Natural killer cell treated with Interleukin-12 subunit alpha and Interleukin-12 subunit beta and Interleukin-15 and Interleukin-18, amount 100 ng/mL, for 72 hours (primary cell): ENCODE results near the gene ATP13A3. TPM values are rescaled to one million over a fixed set of nuclear protein-coding genes. Genes with fewer than 3 reads are reported as not detected.
A peak's percentile ranks its signal among the peaks of the same experiment; 100 is the strongest.

ENCODE experiments used
- ATAC-seq, 2 donors: fragments of 150-1000 bp; cut with Tn5 transposase in 1 of 2; sonication (Bioruptor Pico), chemical (Tn5 transposase) in 1 of 2; 2 replicates each; pipeline ENCODE4 v1.10.0; 2021
- DNase-seq: peaks from one replicate; pipeline ENCODE4 v3.0.0; 2022; ENCODE audit warnings: low spot score
- H3K27ac Mint-ChIP-seq, 2 donors: 1 replicate in 1 of 2; 2 replicates in 1 of 2; pipeline ENCODE4 v1.8.0; 2022; ENCODE audit warnings: mixed read lengths in 2 of 2, mild to moderate bottlenecking in 1 of 2, moderate library complexity in 1 of 2
- H3K27me3 Mint-ChIP-seq, 2 donors: 1 replicate in 1 of 2; 2 replicates in 1 of 2; pipeline ENCODE4 v1.8.0; 2022; ENCODE audit warnings: mixed read lengths in 2 of 2
- H3K36me3 Mint-ChIP-seq: one replicate; pipeline ENCODE4 v1.8.0; 2022; ENCODE audit warnings: mixed read lengths
- H3K4me1 Mint-ChIP-seq, 2 donors: 1 replicate in 1 of 2; 2 replicates in 1 of 2; pipeline ENCODE4 v1.8.0; 2022; ENCODE audit warnings: low read depth in 2 of 2, mixed read lengths in 2 of 2, mild to moderate bottlenecking in 1 of 2
- H3K4me3 Mint-ChIP-seq: one replicate; pipeline ENCODE4 v1.8.0; 2022; ENCODE audit warnings: mixed read lengths
- H3K9me3 Mint-ChIP-seq: 2 replicates; pipeline ENCODE4 v1.8.0; 2022; ENCODE audit warnings: mixed read lengths
- total RNA-seq, 2 donors: library from RNA; stranded (reverse); gene quantifications; one replicate each; pipeline ENCODE4 v1.2.3, GENCODE V29; 2022

ATP13A3 gene
- total RNA-seq, 2 donors from 2014 or later = 67.6 to 157 TPM

GRCh38 chr3:194384156-194384555, 102.6 kb downstream of the ATP13A3 start:
- Mint-ChIP-seq H3K36me3 (no peaks in the 10 kb centered on the region), H3K27ac (peak overlapping the region in 1 of 2 donors; percentile 57), H3K9me3 (no peaks in the 10 kb centered on the region), H3K4me3 (no peak overlapping the region), H3K4me1 (no peaks in the 10 kb centered on the region), H3K27me3 (peaks cover 7 to 10% of the 10 kb centered on the region in 2 donors)
- ATAC-seq (no peak), DNase-seq (no peak)

- Mint-ChIP-seq H3K9me3 (no peaks in the 10 kb centered on the region), H3K27ac (peak overlapping the region in 1 of 2 donors; percentile 57), H3K27me3 (peaks cover 7 to 10% of the 10 kb centered on the region in 2 donors), H3K4me3 (no peak overlapping the region), H3K36me3 (no peaks in the 10 kb centered on the region), H3K4me1 (no peaks in the 10 kb centered on the region)
- ATAC-seq = peak in 1 of 2 donors; percentile 15
- DNase-seq = no peak
Measured at GRCh38 chr3:194383276-194383940, 103.4 kb downstream of the ATP13A3 start.

- no peaks in the 10 kb centered on the region for H3K9me3 Mint-ChIP-seq
- H3K4me3 Mint-ChIP-seq = no peak overlapping the region
- H3K27ac Mint-ChIP-seq = no peak overlapping the region
- DNase-seq (no peak), ATAC-seq (no peak)
- H3K4me1 Mint-ChIP-seq = no peaks in the 10 kb centered on the region
- H3K27me3 Mint-ChIP-seq = peaks cover 4 to 9% of the 10 kb centered on the region in 2 donors
- no peaks in the 10 kb centered on the region for H3K36me3 Mint-ChIP-seq
Measured at GRCh38 chr3:194382892-194383223, 103.9 kb downstream of the ATP13A3 start.

GRCh38 chr3:194382196-194382891, 104.5 kb downstream of the ATP13A3 start:
- peaks cover 0 to 9% of the 10 kb centered on the region in 2 donors for H3K27me3 Mint-ChIP-seq
- no peak overlapping the region for H3K27ac Mint-ChIP-seq
- H3K36me3 Mint-ChIP-seq = no peaks in the 10 kb centered on the region
- ATAC-seq (no peak), DNase-seq (no peak)
- no peaks in the 10 kb centered on the region for H3K9me3 Mint-ChIP-seq
- H3K4me1 Mint-ChIP-seq = no peaks in the 10 kb centered on the region
- no peak overlapping the region for H3K4me3 Mint-ChIP-seq

- Mint-ChIP-seq H3K27ac (no peak overlapping the region), H3K4me1 (no peaks in the 10 kb centered on the region), H3K27me3 (peaks cover 0 to 9% of the 10 kb centered on the region in 2 donors), H3K4me3 (no peak overlapping the region), H3K9me3 (no peaks in the 10 kb centered on the region), H3K36me3 (no peaks in the 10 kb centered on the region)
- DNase-seq = no peak
- ATAC-seq = no peak
Measured at GRCh38 chr3:194381460-194381875, 105.3 kb downstream of the ATP13A3 start.

GRCh38 chr3:194380326-194380725, 106.5 kb downstream of the ATP13A3 start:
- Mint-ChIP-seq H3K4me3 (no peak overlapping the region), H3K36me3 (no peaks in the 10 kb centered on the region), H3K9me3 (no peaks in the 10 kb centered on the region), H3K27me3 (peaks cover 2 to 14% of the 10 kb centered on the region in 2 donors), H3K4me1 (no peaks in the 10 kb centered on the region), H3K27ac (no peak overlapping the region)
- DNase-seq = no peak
- no peak for ATAC-seq

- H3K27me3 Mint-ChIP-seq = peaks cover 7 to 19% of the 10 kb centered on the region in 2 donors
- H3K27ac Mint-ChIP-seq = no peak overlapping the region
- H3K36me3 Mint-ChIP-seq = no peaks in the 10 kb centered on the region
- no peak overlapping the region for H3K4me3 Mint-ChIP-seq
- ATAC-seq = no peak
- H3K4me1 Mint-ChIP-seq = peaks cover 0 to 3% of the 10 kb centered on the region in 2 donors
- H3K9me3 Mint-ChIP-seq = no peaks in the 10 kb centered on the region
- no peak for DNase-seq
Measured at GRCh38 chr3:194379651-194380050, 107.2 kb downstream of the ATP13A3 start.

GRCh38 chr3:194379231-194379630, 107.6 kb downstream of the ATP13A3 start:
- no peaks in the 10 kb centered on the region for H3K9me3 Mint-ChIP-seq
- peaks cover 0 to 3% of the 10 kb centered on the region in 2 donors for H3K4me1 Mint-ChIP-seq

GRCh38 chr3:194377708-194378107, 109.1 kb downstream of the ATP13A3 start:
- no peak overlapping the region for H3K27ac Mint-ChIP-seq
- H3K4me1 Mint-ChIP-seq = peaks cover 0 to 3% of the 10 kb centered on the region in 2 donors
- DNase-seq = no peak
- no peaks in the 10 kb centered on the region for H3K9me3 Mint-ChIP-seq
- no peak for ATAC-seq
- no peak overlapping the region for H3K4me3 Mint-ChIP-seq
- peaks cover 7 to 11% of the 10 kb centered on the region in 2 donors for H3K27me3 Mint-ChIP-seq
- no peaks in the 10 kb centered on the region for H3K36me3 Mint-ChIP-seq

More at GRCh38 chr3:194379231-194379630, 107.6 kb downstream of the ATP13A3 start:
- Mint-ChIP-seq H3K27me3 (peaks cover 7 to 19% of the 10 kb centered on the region in 2 donors), H3K4me3 (no peak overlapping the region), H3K27ac (no peak overlapping the region), H3K36me3 (no peaks in the 10 kb centered on the region)
- DNase-seq = no peak
- no peak for ATAC-seq

GRCh38 chr3:194376241-194376560, 110.6 kb downstream of the ATP13A3 start:
- Mint-ChIP-seq H3K4me3 (no peak overlapping the region), H3K36me3 (no peaks in the 10 kb centered on the region), H3K9me3 (no peaks in the 10 kb centered on the region), H3K27ac (no peak overlapping the region), H3K27me3 (peaks cover 7 to 16% of the 10 kb centered on the region in 2 donors), H3K4me1 (peaks cover 0 to 3% of the 10 kb centered on the region in 2 donors)
- DNase-seq (no peak), ATAC-seq (no peak)

GRCh38 chr3:194375473-194376240, 111.1 kb downstream of the ATP13A3 start:
- DNase-seq (no peak), ATAC-seq (no peak)
- no peak overlapping the region for H3K4me3 Mint-ChIP-seq
- peaks cover 0 to 3% of the 10 kb centered on the region in 2 donors for H3K4me1 Mint-ChIP-seq
- H3K9me3 Mint-ChIP-seq = no peaks in the 10 kb centered on the region
- peaks cover 11 to 17% of the 10 kb centered on the region in 2 donors for H3K27me3 Mint-ChIP-seq
- H3K36me3 Mint-ChIP-seq = no peaks in the 10 kb centered on the region
- no peak overlapping the region for H3K27ac Mint-ChIP-seq

GRCh38 chr3:194374935-194375334, 111.9 kb downstream of the ATP13A3 start:
- DNase-seq (no peak), ATAC-seq (no peak)
- Mint-ChIP-seq H3K36me3 (no peaks in the 10 kb centered on the region), H3K9me3 (no peaks in the 10 kb centered on the region), H3K4me3 (no peak overlapping the region), H3K27ac (no peak overlapping the region), H3K27me3 (peaks cover 18 to 24% of the 10 kb centered on the region in 2 donors), H3K4me1 (peaks cover 0 to 3% of the 10 kb centered on the region in 2 donors)

- Mint-ChIP-seq H3K27ac (no peak overlapping the region), H3K4me1 (peaks cover 0 to 3% of the 10 kb centered on the region in 2 donors), H3K36me3 (no peaks in the 10 kb centered on the region), H3K4me3 (no peak overlapping the region), H3K9me3 (no peaks in the 10 kb centered on the region), H3K27me3 (peaks cover 25 to 30% of the 10 kb centered on the region in 2 donors)
- ATAC-seq (no peak), DNase-seq (no peak)
Measured at GRCh38 chr3:194373899-194374298, 112.9 kb downstream of the ATP13A3 start.

GRCh38 chr3:194373028-194373427, 113.8 kb downstream of the ATP13A3 start:
- Mint-ChIP-seq H3K4me1 (peaks cover 0 to 3% of the 10 kb centered on the region in 2 donors), H3K9me3 (no peaks in the 10 kb centered on the region), H3K27ac (no peak overlapping the region), H3K36me3 (no peaks in the 10 kb centered on the region), H3K4me3 (no peak overlapping the region), H3K27me3 (peaks cover 34 to 36% of the 10 kb centered on the region in 2 donors)
- no peak for ATAC-seq
- DNase-seq = no peak
